Measurements from ENCODE around the gene MARCO.
"Not testable (repeated sequence)": the region's sequence is repeated elsewhere in the genome, so short reads cannot be mapped to it uniquely, and the experiment has no call there.

The MARCO gene

DNA sequence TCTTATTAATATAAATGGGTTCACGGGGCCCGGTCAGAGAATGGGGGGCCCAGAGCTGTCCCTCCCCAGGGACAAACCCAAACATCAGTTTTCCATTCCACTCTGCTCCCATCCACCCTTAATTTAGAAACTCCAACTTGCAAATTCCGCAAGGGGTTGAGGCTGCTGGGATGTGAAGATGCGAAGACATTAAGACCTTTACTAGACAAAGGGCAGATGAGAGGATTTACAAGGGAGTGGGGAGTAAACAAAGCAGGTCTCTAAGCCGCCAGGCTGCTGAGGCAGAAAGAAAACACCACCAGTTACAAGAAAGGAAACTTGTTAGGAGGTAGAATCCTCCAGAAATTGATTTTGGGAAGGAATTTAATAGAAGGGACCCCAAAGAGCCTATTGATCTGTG lies 33.1 kb downstream of the MARCO start:
- DNase-seq (ENCODE audit: low read depth), result no peak

DNA sequence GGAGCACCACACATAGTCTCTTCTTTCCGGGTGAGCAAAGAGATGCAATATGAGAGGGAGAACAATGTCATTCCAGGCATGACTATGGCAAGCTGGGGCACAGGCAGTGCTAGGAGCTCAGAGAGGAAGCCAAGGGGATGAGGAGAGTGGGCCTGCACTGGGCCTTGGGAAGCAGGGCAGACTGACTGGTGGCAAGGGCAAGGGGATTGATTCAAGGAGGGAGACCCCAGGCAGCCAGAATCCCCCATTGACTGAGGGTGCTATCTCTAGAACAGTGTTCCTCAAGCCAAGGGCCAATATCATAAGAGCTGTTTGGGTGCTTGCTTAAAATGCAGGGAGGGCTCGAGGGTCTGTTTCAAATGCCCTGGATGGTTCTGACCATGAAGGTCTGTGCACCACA lies 36.1 kb downstream of the MARCO start:
- DNase-seq (ENCODE audit: low read depth), result no peak

DNA sequence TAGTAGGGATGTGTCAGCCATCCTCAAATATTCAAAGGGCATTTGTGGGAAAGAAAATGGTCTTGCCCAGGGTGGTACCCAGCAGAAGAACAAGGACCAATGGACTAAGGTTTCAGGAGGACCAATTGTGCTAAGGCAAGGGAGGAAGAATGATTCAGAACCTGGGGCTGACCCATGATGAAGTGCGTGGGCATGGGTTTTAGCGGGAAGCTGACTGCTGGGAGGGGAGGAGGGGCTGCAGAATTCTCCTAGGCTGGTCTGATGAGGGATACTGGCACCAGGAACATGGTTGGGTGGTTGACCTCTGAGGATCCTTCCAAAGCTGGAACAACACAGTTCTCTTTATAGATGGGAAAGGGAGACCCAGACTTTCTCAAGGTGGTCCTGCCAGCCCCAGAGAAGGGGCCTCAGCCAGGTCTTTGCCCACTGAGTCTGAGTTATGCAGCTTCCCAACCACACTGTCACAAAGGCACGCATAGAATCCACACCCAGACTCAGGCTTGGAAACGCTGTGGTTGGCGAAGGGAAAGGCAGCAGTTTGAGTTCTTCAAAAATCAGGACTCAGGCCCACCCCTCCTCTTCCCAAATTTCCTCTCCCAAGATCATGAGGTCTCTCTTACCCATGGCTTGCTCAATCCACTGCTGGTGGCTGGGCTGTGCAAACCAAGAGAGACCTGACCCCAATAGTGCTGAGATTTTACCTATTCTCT lies 37.3 kb downstream of the MARCO start:
- DNase-seq (ENCODE audit: low read depth), result no peak

DNA sequence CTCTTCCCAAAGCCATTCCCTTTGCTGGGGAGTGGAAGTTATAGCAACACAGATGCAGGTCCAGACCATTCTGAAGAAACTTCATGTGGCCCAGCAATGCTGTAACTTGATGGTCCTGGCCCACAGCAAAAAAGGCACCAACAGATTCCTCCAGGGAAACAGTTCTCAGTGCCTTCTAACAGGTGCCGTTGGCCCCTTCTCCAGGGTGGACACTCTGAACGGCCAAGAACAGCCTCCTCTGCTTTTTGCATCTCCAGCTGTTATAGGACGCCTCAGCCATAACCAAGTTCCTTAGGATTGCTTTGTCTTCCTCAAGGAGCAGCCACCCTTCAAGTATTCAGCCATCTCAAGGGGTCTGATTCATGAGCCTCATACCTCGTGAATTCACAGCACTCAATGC lies 38.0 kb downstream of the MARCO start:
- no peak for DNase-seq (ENCODE audit: low read depth)

DNA sequence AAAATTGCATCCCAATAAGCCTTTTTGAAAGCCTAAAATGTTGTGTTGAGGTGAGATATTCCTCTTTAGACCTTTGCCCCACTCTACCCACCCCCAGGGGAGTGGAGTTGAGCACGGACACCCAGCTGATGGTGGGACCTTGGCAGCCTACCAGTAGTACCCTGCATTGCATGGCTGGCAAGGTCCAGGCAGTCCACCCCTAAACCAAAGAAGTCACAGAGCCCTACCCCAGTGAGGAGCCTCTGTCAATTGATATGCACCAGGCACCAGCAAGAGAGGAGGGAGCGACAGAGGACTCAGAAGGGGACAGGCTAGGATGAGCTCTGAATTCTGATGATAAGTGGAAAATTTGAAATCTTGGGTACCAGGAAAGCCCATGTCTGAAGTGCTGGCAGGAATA lies 38.6 kb downstream of the MARCO start:
- DNase-seq (ENCODE audit: low read depth), result no peak

DNA sequence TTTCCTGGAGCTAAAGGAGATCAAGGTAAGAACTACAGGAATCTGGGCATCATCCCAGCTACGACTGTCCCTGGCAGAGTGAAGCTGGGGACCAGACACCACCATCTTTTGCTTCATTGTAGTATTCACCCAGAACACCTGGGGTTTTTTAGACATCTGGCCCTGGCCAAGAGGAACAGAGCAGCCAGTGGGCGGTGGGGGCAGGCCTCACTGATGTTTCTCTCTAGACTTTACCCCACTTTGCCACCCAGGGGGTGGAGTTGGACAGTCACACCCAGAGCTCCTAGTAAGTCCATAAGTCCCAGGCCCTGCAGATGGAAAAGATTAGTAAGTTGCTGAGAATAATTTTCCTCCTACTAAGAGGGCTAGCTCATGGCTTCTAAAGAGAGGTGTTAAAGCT lies 39.6 kb downstream of the MARCO start:
- DNase-seq (ENCODE audit: low read depth), result no peak

DNA sequence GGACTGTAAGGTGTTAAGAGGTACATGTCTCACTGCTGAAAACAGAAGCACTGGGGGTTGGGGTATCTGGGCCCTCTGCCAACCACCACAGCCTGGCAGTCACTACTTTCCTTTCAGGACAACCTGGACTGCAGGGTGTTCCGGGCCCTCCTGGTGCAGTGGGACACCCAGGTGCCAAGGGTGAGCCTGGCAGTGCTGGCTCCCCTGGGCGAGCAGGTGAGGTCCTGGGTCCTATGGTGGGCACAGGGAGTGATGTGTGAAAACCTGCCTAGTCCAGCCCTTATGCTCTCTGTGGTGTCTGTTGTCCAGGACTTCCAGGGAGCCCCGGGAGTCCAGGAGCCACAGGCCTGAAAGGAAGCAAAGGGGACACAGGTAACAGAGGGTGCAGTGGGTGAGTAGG lies 40.0 kb downstream of the MARCO start:
- DNase-seq (ENCODE audit: low read depth), result no peak

DNA sequence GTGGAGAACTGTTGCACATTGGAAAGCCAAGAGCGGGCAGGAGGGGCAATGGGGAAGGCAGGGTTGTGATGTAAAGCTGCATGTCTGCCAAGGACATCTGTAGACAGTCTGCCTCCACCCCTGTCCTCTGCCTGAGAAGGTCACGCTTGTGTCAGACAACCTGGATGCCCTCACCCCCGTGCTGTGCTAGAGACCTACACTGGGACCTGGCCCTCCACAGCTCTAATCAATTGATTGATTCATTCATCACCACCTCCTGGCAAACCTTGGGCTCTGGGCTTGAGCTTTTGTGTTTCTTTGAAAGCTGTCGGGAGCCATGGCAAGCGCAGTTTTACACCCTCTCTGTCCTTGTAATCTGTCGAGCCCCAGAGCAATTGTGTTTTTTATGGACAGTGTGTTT lies 41.1 kb downstream of the MARCO start:
- DNase-seq (ENCODE audit: low read depth), result no peak

DNA sequence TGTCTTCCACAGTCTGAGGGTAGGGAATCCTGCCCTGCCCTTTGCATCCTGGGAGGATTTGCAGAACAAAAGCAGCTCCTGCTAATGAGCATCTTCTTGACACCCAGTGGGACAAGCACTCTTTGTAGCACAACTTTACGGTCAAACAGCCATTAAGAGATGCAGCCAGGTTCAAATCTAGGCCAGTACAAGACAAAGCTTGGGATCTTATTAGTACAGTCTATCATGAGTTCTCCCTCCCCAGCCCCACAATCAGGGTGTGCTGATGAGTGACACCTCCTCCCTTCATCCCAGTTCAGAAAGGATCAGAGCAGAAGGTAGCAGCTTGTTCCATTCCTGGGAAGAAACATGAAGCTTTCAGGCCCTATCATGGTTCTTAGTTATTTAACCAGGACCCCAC lies 41.9 kb downstream of the MARCO start:
- DNase-seq (ENCODE audit: low read depth), result no peak

DNA sequence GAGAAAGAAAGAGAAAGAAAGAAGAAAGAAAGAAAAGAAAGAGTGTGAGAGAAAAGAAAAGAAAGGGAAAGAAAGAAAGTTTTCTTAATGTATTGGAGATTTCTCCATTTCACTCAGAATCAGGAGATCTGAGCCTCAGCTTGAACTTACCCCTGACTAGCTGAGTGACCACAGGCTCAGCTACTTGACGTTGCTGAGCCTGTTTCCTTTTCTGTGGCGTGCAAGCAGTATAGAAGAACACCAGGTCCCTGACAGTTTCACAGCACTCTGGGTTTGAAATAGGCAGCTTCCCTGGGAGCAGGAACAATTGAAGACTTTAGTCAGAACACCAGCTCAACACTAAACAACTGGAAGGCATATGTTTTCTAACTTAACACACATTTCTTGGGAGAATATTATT lies 44.7 kb downstream of the MARCO start:
- DNase-seq (ENCODE audit: low read depth), result no peak

DNA sequence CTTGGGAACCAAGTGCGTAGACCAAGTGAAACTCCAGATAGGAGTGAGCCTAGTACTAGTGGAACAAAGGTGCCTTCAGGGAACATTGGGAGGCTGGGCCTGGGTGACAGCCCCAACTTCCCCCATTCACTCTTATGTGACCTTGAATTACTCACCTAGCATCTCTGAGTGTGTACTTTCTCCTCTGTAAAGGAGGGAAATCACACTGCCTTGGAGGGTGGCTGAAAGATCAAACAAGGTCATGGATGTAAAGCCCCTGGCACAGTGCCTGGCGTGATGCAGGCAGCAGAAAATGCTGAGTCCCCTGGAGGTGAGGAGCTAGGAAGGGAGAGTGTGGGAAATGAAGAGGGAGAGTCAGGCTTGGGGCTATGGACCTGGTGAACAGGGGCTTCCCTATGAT lies 45.9 kb downstream of the MARCO start:
- no peak for DNase-seq (ENCODE audit: low read depth)

DNA sequence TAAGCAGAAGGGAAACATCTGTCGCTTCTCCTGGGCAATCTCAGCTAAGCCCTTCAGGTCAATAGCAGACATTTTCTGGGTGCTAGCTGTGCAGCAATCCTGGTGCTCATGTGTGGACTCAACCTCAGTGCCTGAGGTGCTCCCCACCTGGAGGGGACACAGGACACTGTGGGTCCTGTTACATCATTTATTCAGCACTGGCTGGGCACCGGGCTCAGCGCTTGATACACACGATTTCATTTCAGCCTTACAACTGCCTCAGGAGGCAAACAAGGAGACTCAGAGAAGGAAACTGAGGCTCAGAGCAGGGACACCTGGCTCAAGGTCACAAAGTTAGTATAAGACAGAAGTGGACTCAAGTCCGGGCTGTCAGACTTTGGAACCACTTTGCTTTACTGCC lies 46.7 kb downstream of the MARCO start:
- DNase-seq (ENCODE audit: low read depth), result no peak

DNA sequence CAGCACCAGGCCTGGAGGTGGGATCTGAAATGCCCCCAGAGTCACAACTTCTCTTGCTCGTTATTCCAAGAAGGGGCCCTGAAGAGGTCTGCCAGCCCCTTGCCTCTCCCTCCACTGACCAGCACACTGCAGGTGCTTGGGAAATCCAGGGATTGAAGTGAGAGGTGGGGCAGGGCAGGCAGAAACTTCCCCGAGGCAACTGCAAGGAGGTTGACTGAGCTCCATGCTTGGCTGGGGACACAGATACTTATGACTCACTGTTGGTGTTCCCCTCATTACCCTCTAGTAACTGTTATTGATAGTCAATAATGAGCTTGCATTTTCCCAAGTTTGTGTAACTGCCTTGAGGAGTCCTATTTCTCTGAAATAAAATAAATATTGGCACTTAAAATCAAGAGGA lies 47.5 kb downstream of the MARCO start:
- DNase-seq (ENCODE audit: low read depth), result no peak

DNA sequence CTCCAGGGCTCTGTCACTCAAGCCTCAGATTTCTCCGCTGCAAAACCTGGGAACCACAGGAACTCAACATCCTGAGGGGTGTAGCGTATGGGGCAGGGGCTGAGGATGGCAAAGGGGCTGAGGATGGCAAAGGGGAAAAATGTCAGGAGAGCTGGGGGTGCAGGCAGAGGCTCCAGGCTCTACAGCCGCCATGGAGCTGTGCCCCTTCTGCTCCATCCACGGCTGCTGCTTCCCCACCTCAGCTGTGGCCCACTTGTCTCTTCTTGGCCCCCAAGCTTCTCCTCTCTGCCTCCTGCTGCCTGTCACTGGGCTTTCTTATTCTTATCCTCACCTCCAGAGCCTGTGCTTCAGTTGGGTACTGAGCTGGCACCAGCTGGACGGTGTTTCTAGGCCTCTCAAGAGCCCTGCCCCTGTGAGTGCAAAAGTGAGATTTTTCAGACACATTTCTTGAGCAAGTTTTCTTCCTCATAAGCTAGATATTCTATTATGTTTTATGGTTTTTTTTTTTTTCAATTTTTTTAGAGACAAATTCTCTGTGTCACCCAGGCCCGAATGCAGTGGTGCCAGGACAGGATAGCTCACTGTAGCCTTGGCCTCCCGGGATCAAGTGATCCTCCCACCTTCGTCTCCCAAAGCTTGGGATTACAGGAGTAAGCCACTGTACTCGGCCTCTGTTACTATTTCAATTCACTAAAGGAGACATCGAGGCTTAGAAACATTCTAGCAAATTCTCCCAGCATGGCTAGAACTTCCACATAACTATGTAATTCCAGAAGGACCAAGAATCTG lies 49.0 kb downstream of the MARCO start:
- DNase-seq (ENCODE audit: low read depth), result no peak

DNA sequence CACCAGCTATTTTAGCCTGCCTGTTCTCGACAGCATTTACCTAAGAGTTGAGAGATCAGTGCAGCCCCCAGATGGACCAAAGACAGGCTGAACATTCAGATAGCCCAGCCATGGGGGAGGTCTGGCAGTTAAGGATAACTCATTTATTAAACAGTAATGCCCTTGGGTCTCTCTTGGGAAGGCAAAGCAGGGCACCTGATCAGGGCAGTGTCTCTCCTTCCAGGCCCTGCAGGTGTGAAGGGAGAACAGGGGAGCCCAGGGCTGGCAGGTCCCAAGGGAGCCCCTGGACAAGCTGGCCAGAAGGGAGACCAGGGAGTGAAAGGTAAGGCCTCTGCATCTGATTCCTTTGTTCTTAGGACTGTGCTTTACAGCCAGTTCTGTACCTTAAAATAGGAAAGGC lies 49.6 kb downstream of the MARCO start:
- DNase-seq (ENCODE audit: low read depth), result no peak

DNA sequence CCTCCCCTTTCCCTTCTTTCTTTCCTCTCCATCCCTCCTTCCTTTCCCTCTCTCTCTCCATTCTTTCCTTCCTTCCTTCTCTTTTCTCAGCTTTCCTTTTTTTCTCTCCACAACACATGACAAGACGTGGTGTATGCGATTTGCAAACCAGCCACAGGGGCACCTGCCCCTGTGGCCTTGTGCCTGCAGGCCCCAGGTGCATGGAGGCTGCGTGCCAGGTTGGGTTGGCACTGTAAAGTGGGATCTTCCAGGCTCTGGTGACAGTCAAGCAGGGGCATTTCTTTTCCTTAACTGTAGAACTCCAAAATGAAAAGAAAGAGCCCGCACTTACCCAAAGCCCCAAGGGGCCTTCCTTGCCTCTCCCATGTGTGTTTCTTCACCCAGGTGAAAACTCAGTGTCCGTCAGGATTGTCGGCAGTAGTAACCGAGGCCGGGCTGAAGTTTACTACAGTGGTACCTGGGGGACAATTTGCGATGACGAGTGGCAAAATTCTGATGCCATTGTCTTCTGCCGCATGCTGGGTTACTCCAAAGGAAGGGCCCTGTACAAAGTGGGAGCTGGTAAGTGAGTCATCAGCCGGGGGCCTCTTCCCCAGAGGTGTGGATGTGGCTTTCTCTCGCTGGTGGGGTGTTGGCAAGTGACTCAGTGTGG lies 50.9 kb downstream of the MARCO start:
- no peak for DNase-seq (ENCODE audit: low read depth)

DNA sequence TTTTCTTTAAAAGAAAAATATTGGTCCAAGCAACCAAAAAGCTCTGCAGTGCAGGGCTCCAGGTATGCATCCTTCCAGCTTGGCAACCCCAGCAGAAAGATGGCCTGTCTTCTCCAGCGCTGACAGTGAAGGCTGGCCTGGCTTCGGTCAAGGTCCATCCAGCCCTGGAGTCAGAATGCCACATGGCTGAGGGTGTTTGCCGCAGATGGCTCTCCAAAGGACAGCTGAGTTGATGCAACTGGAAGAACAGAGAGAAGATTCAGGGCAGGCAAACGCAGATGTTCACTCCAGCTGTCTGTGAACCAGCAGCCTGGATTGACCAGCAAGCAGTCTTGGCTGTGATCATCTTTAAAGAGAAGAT lies 51.4 kb downstream of the MARCO start:
- DNase-seq (ENCODE audit: low read depth), result no peak

DNA sequence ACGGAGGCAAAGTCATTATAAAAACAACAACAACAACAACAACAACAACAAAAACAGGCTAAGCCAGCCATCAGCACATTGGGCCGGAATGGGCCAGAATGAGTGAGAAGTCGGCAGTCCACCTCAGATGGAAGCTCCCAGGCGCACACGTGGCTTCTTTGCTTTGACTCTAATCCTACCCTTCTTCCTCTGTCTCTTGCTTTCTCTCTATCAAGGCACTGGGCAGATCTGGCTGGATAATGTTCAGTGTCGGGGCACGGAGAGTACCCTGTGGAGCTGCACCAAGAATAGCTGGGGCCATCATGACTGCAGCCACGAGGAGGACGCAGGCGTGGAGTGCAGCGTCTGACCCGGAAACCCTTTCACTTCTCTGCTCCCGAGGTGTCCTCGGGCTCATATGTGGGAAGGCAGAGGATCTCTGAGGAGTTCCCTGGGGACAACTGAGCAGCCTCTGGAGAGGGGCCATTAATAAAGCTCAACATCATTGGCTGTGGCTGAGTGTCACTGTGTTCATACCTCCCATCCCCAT lies 52.2 kb downstream of the MARCO start:
- DNase-seq (ENCODE audit: low read depth), result no peak

DNA sequence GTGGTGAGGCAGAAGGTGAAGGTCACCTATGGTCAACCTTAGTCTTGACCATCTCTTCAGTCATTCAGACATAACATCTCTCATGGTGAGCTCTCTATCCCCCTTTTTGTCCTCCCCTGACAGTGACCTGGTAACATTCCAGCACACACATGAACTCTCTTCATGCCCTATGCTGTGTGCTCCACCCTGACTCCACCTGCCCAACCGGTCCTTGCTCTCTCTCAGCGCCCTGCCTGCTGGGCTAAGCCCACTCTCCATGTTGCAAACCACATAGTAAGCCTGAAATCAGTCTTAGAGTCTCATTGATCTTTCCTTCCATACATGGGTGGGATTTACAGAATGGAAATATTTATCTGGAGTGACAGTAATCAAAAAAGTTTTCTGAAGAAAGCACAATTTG lies 52.8 kb downstream of the MARCO start:
- DNase-seq (ENCODE audit: low read depth), result no peak

DNA sequence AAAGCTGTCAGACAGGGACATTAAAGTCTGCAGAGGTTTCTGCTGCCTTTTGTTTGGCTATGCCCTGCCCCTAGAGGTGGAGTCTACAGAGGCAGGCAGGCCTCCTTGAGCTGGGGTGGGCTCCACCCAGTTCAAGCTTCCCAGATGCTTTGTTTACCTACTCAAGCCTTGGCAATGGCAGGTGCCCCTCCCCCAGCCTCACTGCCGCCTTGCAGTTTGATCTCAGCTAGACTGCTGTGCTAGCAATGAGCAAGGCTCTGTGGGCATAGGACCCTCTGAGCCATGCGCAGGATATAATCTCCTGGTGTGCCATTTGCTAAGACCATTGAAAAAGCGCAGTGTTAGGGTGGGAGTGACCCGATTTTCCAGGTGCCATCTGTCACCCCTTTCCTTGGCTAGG lies 61.9 kb downstream of the MARCO start:
- DNase-seq (ENCODE audit: low read depth), result not testable (repeated sequence)

DNA sequence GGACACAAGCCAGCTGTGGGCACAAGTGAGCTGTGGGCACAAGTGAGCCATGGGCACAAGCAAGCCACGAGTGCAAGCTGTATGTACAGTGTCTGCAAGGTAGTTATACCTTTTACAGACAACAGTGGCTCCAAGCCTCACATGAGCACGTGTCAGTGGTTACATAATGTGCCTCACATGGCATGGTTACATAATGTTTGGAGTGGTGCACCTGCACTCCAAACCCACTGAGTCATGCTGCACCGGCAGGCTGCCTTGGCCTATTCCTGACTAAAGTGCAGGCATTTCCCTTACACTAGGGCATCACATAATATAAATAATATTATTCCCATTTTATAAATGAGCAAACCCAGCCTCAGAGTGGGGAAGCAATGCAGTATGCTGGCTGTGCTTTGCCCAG lies 62.6 kb downstream of the MARCO start:
- no peak for DNase-seq (ENCODE audit: low read depth)

DNA sequence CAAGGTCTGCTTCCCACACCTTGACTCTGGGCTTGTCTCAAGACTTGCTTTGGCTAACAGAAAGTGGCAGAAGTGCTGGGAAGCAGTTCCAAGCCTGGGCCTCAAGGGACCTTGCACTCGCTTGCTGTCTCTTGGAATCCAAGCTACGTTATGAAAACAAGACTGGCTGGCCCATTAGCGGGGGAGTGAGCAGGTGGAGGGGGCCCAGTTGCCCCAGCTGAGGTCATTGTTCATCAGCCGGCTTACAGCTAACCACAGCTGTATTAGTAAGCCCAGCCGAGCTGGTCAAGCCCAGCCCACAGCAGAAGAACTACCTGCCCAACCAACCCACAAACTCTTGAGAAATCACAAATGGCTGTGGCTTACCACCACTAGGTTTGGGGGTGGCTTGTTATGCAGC lies 63.1 kb downstream of the MARCO start:
- DNase-seq (ENCODE audit: low read depth), result no peak

DNA sequence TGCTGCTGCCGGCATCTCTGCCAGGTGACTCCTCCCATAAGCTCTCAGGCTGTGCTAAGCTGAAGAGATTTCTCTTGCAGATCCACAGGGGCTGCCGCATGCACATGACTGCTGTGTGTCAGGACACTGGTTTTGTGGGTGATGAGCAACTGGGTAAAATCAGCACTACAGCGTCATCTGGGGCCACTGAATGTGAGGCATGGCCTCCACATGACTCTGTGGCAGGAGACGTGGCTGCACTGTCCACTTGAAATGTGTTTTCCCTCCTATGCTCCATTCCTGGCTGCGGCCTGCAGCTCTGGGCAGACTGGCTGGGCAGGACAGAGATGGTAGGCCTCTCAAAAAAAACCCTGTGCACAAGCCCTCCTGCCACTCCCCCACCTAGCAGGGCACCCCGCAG lies 63.6 kb downstream of the MARCO start:
- no peak for DNase-seq (ENCODE audit: low read depth)

Measured in HS-27A (cell line).